Thoracic aorta (tissue), 2 donors: ENCODE data around the gene SYCP2. TPM values are rescaled to one million over a fixed set of nuclear protein-coding genes. Genes with fewer than 3 reads are reported as not detected.

Source experiments
- ATAC-seq: fragments of 150-250 bp; one replicate; pipeline ENCODE4 v1.8.0; 2017; ENCODE audit warnings: low read depth; ENCODE audit not compliant: insufficient number of reproducible peaks, low FRiP score
- DNase-seq: peaks from one replicate; pipeline ENCODE4 v3.0.0-alpha.2; 2020; ENCODE audit warnings: low spot score
- H3K27ac ChIP-seq, 2 donors: fragments of 200-600 bp; sonication (generic); 1 replicate in 1 of 2; 2 replicates in 1 of 2; pipeline ENCODE4 v1.5.1; 2016; ENCODE audit warnings: mild to moderate bottlenecking in 2 of 2, moderate library complexity in 2 of 2
- H3K27me3 ChIP-seq: fragments of 200-600 bp; sonication (generic); replicated peaks from 2 replicates; pipeline ENCODE4 v1.6.0; 2016; ENCODE audit warnings: mild to moderate bottlenecking; ENCODE audit not compliant: insufficient read depth
- H3K36me3 ChIP-seq: fragments of 200-600 bp; sonication (generic); one replicate; pipeline ENCODE4 v1.5.1; 2016
- H3K4me1 ChIP-seq, 2 donors: fragments of 200-600 bp; sonication (generic); 1 replicate in 1 of 2; 2 replicates in 1 of 2; pipeline versions ENCODE4 v1.5.1 to v1.6.0; 2016; ENCODE audit warnings: low read depth in 2 of 2, mild to moderate bottlenecking in 1 of 2; ENCODE audit not compliant: control insufficient read depth in 1 of 2
- H3K4me3 ChIP-seq: fragments of 200-600 bp; sonication (generic); 2 replicates; pipeline ENCODE4 v1.5.1; 2016; ENCODE audit warnings: mild to moderate bottlenecking
- H3K9me3 ChIP-seq: fragments of 200-600 bp; sonication (generic); 2 replicates; pipeline ENCODE4 v1.5.1; 2016
- CTCF ChIP-seq: fragments of 200-600 bp; sonication (generic); IDR thresholded peaks from one replicate; pipeline ENCODE4 v1.5.1; 2019; ENCODE audit warnings: antibody characterized with exemption
- total RNA-seq, 2 donors: library from RNA; depleted of rRNA; stranded (reverse); fragments of >200 nt; gene quantifications; one replicate each; pipeline versions ENCODE4 v1.1.0 to v1.2.3, GENCODE V29; 2016

Gene SYCP2
- total RNA-seq, 2 donors from 2014 or later, result 0.71 to 0.95 TPM

GRCh38 chr20:59829786-59830664 is 103.4 kb downstream of the SYCP2 start:
- Histone ChIP-seq H3K9me3 (no peaks in the 10 kb centered on the region), H3K27ac (no peak overlapping the region), H3K4me1 (no peaks in the 10 kb centered on the region), H3K27me3 (no peaks in the 10 kb centered on the region), H3K4me3 (no peak overlapping the region), H3K36me3 (no peaks in the 10 kb centered on the region)
- TF ChIP-seq CTCF, result no peak
- ATAC-seq (no peak), DNase-seq (no peak)

- TF ChIP-seq CTCF, result no peak
- Histone ChIP-seq H3K27me3 (no peaks in the 10 kb centered on the region), H3K4me3 (no peak overlapping the region), H3K27ac (no peak overlapping the region), H3K9me3 (no peaks in the 10 kb centered on the region), H3K4me1 (no peaks in the 10 kb centered on the region), H3K36me3 (no peaks in the 10 kb centered on the region)
- no peak for ATAC-seq
- DNase-seq, result no peak
Measured at GRCh38 chr20:59829054-59829785, 104.2 kb downstream of the SYCP2 start.

GRCh38 chr20:59828125-59829053 is 105.0 kb downstream of the SYCP2 start:
- ATAC-seq (no peak), DNase-seq (no peak)
- Histone ChIP-seq H3K9me3 (no peaks in the 10 kb centered on the region), H3K27me3 (no peaks in the 10 kb centered on the region), H3K4me3 (no peak overlapping the region), H3K4me1 (no peaks in the 10 kb centered on the region), H3K36me3 (no peaks in the 10 kb centered on the region), H3K27ac (no peak overlapping the region)
- TF ChIP-seq CTCF, result no peak

- Histone ChIP-seq H3K36me3 (no peaks in the 10 kb centered on the region), H3K9me3 (no peaks in the 10 kb centered on the region), H3K27me3 (no peaks in the 10 kb centered on the region), H3K4me3 (no peak overlapping the region), H3K27ac (no peak overlapping the region), H3K4me1 (no peaks in the 10 kb centered on the region)
- no peak for ATAC-seq
- DNase-seq, result no peak
- no peak for TF ChIP-seq CTCF
Measured at GRCh38 chr20:59827138-59828056, 106.0 kb downstream of the SYCP2 start.
